Measurements from ENCODE around the gene KIAA0040.

Gene KIAA0040

DNA sequence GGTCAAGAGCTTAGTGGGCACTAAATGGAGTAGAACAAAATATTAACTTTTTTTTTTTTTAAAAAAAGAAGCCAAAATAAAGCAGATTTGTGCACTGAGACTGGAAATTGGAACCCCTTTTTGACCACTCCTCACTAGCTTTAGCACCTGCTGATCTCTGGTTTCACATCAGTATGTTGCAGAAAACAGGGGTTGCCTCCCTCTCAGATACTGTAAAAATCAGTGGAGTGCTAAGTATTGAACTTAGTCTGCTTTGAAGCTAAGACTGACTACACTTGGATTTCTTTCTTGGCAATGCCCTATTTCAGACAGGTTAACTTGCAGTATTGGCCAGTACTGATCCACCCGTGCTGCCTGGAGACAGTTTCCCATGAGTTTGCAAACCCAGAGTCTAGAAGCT is 2.7 kb upstream of the KIAA0040 start:
- no peak overlapping the region for H3K4me2 ChIP-seq (ENCODE audit: low read length, poor library complexity, severe bottlenecking)
- no peak overlapping the region for H4K91ac ChIP-seq (ENCODE audit: low read length)
- DNase-seq = no peak
- no peak overlapping the region for H3K18ac ChIP-seq (ENCODE audit: low read depth in 1 of 2, low read length in 2 of 2)
- 0% methylated on average over 1 of the region's 1 CpG for WGBS
- H3K4me3 ChIP-seq (ENCODE audit: insufficient read depth in 1 of 2, low read depth in 1 of 2, low read length in 2 of 2) = no peak overlapping the region
- no peak overlapping the region for H2BK15ac ChIP-seq (ENCODE audit: low read depth, poor library complexity, severe bottlenecking)
- peaks cover 12% of the 10 kb centered on the region for H3K4me1 ChIP-seq (ENCODE audit: control insufficient read depth, insufficient read depth, low read depth, low read length)
- no peak overlapping the region for H3K9ac ChIP-seq (ENCODE audit: low read length)
- no peaks in the 10 kb centered on the region for H3K36me3 ChIP-seq (ENCODE audit: control insufficient read depth in 1 of 2, insufficient read depth in 2 of 2, low read depth in 1 of 2, low read length in 2 of 2)
- no peak overlapping the region for H3K14ac ChIP-seq (ENCODE audit: low read length in 2 of 2)
- H2BK12ac ChIP-seq (ENCODE audit: low read length in 2 of 2) = no peak overlapping the region
- no peaks in the 10 kb centered on the region for H3K79me1 ChIP-seq (replicated peaks; ENCODE audit: low read length, poor library complexity, severe bottlenecking)
- peaks cover 28 to 51% of the 10 kb centered on the region in 2 experiments for H3K27me3 ChIP-seq (ENCODE audit: control insufficient read depth in 1 of 2, insufficient read depth in 1 of 2, low read length in 2 of 2)
- no peak overlapping the region for H2BK120ac ChIP-seq (ENCODE audit: low read depth, low read length)
- H3K23ac ChIP-seq (ENCODE audit: low read length in 2 of 2) = no peak overlapping the region
- H2AK5ac ChIP-seq (ENCODE audit: low read length, severe bottlenecking) = no peak overlapping the region
- no peak overlapping the region for H2AFZ ChIP-seq (ENCODE audit: low read depth, low read length)
- no peaks in the 10 kb centered on the region for H3K9me3 ChIP-seq (ENCODE audit: control insufficient read depth, low read length)
- H3K4ac ChIP-seq (ENCODE audit: low read depth in 1 of 2, low read length in 2 of 2) = no peak overlapping the region
- no peak overlapping the region for H2BK5ac ChIP-seq (ENCODE audit: low read depth, low read length, poor library complexity, severe bottlenecking)
- H4K8ac ChIP-seq (ENCODE audit: low read length) = no peak overlapping the region
- no peak overlapping the region for H3K27ac ChIP-seq (ENCODE audit: low read length, poor library complexity, severe bottlenecking)

DNA sequence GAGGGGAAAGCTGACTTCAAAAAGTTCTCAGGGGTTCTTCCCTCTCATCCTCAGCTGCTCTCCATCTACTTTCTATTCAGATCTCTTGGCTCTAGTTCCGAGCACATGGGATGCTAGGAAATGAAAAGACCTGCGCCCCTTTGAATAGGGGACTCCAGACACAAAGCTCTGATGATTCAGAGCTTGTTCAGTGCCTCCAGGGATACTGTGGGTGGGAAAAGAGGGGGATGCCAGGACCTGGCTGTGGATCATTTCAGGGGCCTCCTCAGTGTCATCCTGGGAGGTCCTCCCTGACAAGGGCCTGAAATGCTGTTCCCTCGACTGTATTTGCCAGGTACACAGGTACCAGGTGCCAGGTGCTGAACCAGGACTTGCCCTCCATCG is 943 bp upstream of the KIAA0040 start:
- Histone ChIP-seq H3K36me3 (ENCODE audit: control insufficient read depth in 1 of 2, insufficient read depth in 2 of 2, low read depth in 1 of 2, low read length in 2 of 2) (no peaks in the 10 kb centered on the region), H4K8ac (ENCODE audit: low read length) (no peak overlapping the region), H3K9ac (ENCODE audit: low read length) (no peak overlapping the region), H3K4ac (ENCODE audit: low read depth in 1 of 2, low read length in 2 of 2) (no peak overlapping the region), H3K9me3 (ENCODE audit: control insufficient read depth, low read length) (no peaks in the 10 kb centered on the region), H3K23ac (ENCODE audit: low read length in 2 of 2) (no peak overlapping the region), H3K79me1 (replicated peaks; ENCODE audit: low read length, poor library complexity, severe bottlenecking) (no peaks in the 10 kb centered on the region), H3K4me3 (ENCODE audit: insufficient read depth in 1 of 2, low read depth in 1 of 2, low read length in 2 of 2) (peak overlapping the region in 1 of 2 experiments; percentile 75), H2AK5ac (ENCODE audit: low read length, severe bottlenecking) (no peak overlapping the region), H3K4me2 (ENCODE audit: low read length, poor library complexity, severe bottlenecking) (no peak overlapping the region), H2BK12ac (ENCODE audit: low read length in 2 of 2) (no peak overlapping the region), H3K14ac (ENCODE audit: low read length in 2 of 2) (no peak overlapping the region), H2AFZ (ENCODE audit: low read depth, low read length) (no peak overlapping the region), H3K18ac (ENCODE audit: low read depth in 1 of 2, low read length in 2 of 2) (no peak overlapping the region), H3K27me3 (ENCODE audit: control insufficient read depth in 1 of 2, insufficient read depth in 1 of 2, low read length in 2 of 2) (peaks cover 43 to 48% of the 10 kb centered on the region in 2 experiments), H2BK120ac (ENCODE audit: low read depth, low read length) (no peak overlapping the region), H2BK5ac (ENCODE audit: low read depth, low read length, poor library complexity, severe bottlenecking) (no peak overlapping the region), H4K91ac (ENCODE audit: low read length) (no peak overlapping the region), H3K4me1 (ENCODE audit: control insufficient read depth, insufficient read depth, low read depth, low read length) (peaks cover 12% of the 10 kb centered on the region), H3K27ac (ENCODE audit: low read length, poor library complexity, severe bottlenecking) (no peak overlapping the region), H2BK15ac (ENCODE audit: low read depth, poor library complexity, severe bottlenecking) (no peak overlapping the region)
- WGBS = 78% methylated on average over 4 of the region's 4 CpGs
- peak; percentile 9 for DNase-seq

DNA sequence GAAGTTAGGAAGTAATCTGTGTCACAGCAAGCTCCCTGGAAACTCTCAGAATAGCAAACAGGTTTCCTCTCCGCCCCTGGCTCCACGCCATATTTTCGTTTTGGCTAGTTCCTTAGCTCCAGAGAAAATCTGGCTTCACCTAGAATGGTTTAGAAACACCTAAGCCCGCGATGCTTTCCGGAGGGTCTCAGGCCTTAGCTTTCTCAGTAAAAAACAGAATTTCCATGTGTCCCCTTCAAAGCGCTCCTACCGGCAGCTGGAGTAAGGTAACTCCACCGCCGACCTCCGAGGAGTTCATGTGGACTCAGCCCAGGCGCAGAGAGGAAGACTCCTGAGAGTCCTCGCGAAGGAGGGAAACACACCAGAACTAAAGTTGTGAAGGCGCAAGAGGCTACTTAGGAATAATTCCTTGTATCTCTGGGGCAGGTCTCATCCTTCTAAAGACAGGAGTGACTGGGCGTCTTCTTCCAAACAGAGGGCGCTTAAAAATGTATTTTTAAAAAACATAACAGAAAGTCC is 406 bp downstream of the KIAA0040 start:
- H3K9me3 ChIP-seq (ENCODE audit: control insufficient read depth, low read length) = no peaks in the 10 kb centered on the region
- no peak overlapping the region for H4K91ac ChIP-seq (ENCODE audit: low read length)
- peaks cover 12% of the 10 kb centered on the region for H3K4me1 ChIP-seq (ENCODE audit: control insufficient read depth, insufficient read depth, low read depth, low read length)
- H3K4me2 ChIP-seq (ENCODE audit: low read length, poor library complexity, severe bottlenecking) = peak overlapping the region; percentile 97
- no peak overlapping the region for H3K18ac ChIP-seq (ENCODE audit: low read depth in 1 of 2, low read length in 2 of 2)
- H2BK120ac ChIP-seq (ENCODE audit: low read depth, low read length) = no peak overlapping the region
- peaks cover 47 to 51% of the 10 kb centered on the region in 2 experiments for H3K27me3 ChIP-seq (ENCODE audit: control insufficient read depth in 1 of 2, insufficient read depth in 1 of 2, low read length in 2 of 2)
- H2BK15ac ChIP-seq (ENCODE audit: low read depth, poor library complexity, severe bottlenecking) = no peak overlapping the region
- H3K27ac ChIP-seq (ENCODE audit: low read length, poor library complexity, severe bottlenecking) = no peak overlapping the region
- no peak overlapping the region for H2AK5ac ChIP-seq (ENCODE audit: low read length, severe bottlenecking)
- H3K36me3 ChIP-seq (ENCODE audit: control insufficient read depth in 1 of 2, insufficient read depth in 2 of 2, low read depth in 1 of 2, low read length in 2 of 2) = no peaks in the 10 kb centered on the region
- peak overlapping the region; percentile 56 to 75 for H3K4me3 ChIP-seq (ENCODE audit: insufficient read depth in 1 of 2, low read depth in 1 of 2, low read length in 2 of 2)
- no peak overlapping the region for H3K4ac ChIP-seq (ENCODE audit: low read depth in 1 of 2, low read length in 2 of 2)
- no peak overlapping the region for H3K14ac ChIP-seq (ENCODE audit: low read length in 2 of 2)
- no peak overlapping the region for H2BK12ac ChIP-seq (ENCODE audit: low read length in 2 of 2)
- no peak overlapping the region for H4K8ac ChIP-seq (ENCODE audit: low read length)
- peak; percentile 18 for DNase-seq
- H3K9ac ChIP-seq (ENCODE audit: low read length) = peak overlapping the region; percentile 64
- no peak overlapping the region for H3K23ac ChIP-seq (ENCODE audit: low read length in 2 of 2)
- WGBS = 6% methylated on average over 16 of the region's 17 CpGs
- no peaks in the 10 kb centered on the region for H3K79me1 ChIP-seq (replicated peaks; ENCODE audit: low read length, poor library complexity, severe bottlenecking)
- H2BK5ac ChIP-seq (ENCODE audit: low read depth, low read length, poor library complexity, severe bottlenecking) = no peak overlapping the region
- peak overlapping the region; percentile 74 for H2AFZ ChIP-seq (ENCODE audit: low read depth, low read length)

DNA sequence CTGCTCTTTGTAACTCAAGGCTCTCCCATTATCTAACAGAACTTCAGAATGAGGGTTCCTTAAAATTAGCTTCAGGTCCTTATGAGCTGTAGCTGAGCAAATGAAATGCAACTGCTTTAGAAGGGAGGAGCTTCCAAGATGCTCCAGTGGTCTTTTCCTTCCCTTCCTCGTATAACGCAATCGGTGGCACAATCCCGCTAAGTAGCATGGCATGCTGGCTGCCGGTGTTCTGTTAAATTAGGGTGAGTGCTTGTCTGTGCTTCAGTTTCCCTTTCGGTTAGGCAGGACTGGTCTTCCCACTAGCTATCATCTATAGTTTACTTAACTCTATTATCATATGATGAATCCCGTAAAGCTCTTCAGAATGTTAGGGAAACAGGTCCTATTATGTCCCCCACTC is 917 bp downstream of the KIAA0040 start:
- Histone ChIP-seq H3K14ac (ENCODE audit: low read length in 2 of 2) (no peak overlapping the region), H2AFZ (ENCODE audit: low read depth, low read length) (no peak overlapping the region), H4K91ac (ENCODE audit: low read length) (no peak overlapping the region), H3K36me3 (ENCODE audit: control insufficient read depth in 1 of 2, insufficient read depth in 2 of 2, low read depth in 1 of 2, low read length in 2 of 2) (no peaks in the 10 kb centered on the region), H3K4me3 (ENCODE audit: insufficient read depth in 1 of 2, low read depth in 1 of 2, low read length in 2 of 2) (peak overlapping the region in 1 of 2 experiments; percentile 75), H3K4me2 (ENCODE audit: low read length, poor library complexity, severe bottlenecking) (peak overlapping the region; percentile 97), H4K8ac (ENCODE audit: low read length) (no peak overlapping the region), H3K79me1 (replicated peaks; ENCODE audit: low read length, poor library complexity, severe bottlenecking) (no peaks in the 10 kb centered on the region), H2BK12ac (ENCODE audit: low read length in 2 of 2) (no peak overlapping the region), H3K27me3 (ENCODE audit: control insufficient read depth in 1 of 2, insufficient read depth in 1 of 2, low read length in 2 of 2) (peaks cover 48 to 56% of the 10 kb centered on the region in 2 experiments), H2BK5ac (ENCODE audit: low read depth, low read length, poor library complexity, severe bottlenecking) (no peak overlapping the region), H3K9me3 (ENCODE audit: control insufficient read depth, low read length) (no peaks in the 10 kb centered on the region), H2AK5ac (ENCODE audit: low read length, severe bottlenecking) (no peak overlapping the region), H3K9ac (ENCODE audit: low read length) (peak overlapping the region; percentile 64), H3K23ac (ENCODE audit: low read length in 2 of 2) (no peak overlapping the region), H3K18ac (ENCODE audit: low read depth in 1 of 2, low read length in 2 of 2) (no peak overlapping the region), H3K4me1 (ENCODE audit: control insufficient read depth, insufficient read depth, low read depth, low read length) (peaks cover 12% of the 10 kb centered on the region), H2BK120ac (ENCODE audit: low read depth, low read length) (no peak overlapping the region), H3K4ac (ENCODE audit: low read depth in 1 of 2, low read length in 2 of 2) (no peak overlapping the region), H3K27ac (ENCODE audit: low read length, poor library complexity, severe bottlenecking) (no peak overlapping the region), H2BK15ac (ENCODE audit: low read depth, poor library complexity, severe bottlenecking) (no peak overlapping the region)
- peak; percentile 24 for DNase-seq
- 0% methylated on average over 1 of the region's 7 CpGs for WGBS

All from mesenchymal stem cell (in vitro differentiated cells and primary cell).